Heart right ventricle (tissue), 16 donors: ENCODE results near the gene CNNM2. TPM values are rescaled to one million over a fixed set of nuclear protein-coding genes. Genes with fewer than 3 reads are reported as not detected.

Experiments used
- ATAC-seq, 8 donors: fragments of 200-7000 bp; cut with Tn5 transposase; one replicate each; pipeline ENCODE4 v1.9.1; 2020; ENCODE audit warnings: mild to moderate bottlenecking in 8 of 8, moderate library complexity in 8 of 8, moderate number of reproducible peaks in 1 of 8
- DNase-seq, 2 donors: peaks; one replicate each; pipeline ENCODE4 v3.0.0-alpha.2; 2020
- H3K27ac ChIP-seq, 10 donors: fragments of 200-600 bp; sonication (generic) in 2 of 10; one replicate each; pipeline versions ENCODE4 v1.5.0 to v1.8.0; 2020 to 2022; ENCODE audit warnings: mild to moderate bottlenecking in 3 of 10
- H3K27me3 ChIP-seq, 7 donors: fragments of 200-600 bp; one replicate each; pipeline ENCODE4 v1.8.0; 2021 to 2022; ENCODE audit warnings: mild to moderate bottlenecking in 2 of 7
- H3K36me3 ChIP-seq, 9 donors: fragments of 200-600 bp; sonication (generic) in 1 of 9; one replicate each; pipeline versions ENCODE4 v1.5.0 to v1.8.0; 2020 to 2022; ENCODE audit warnings: mild to moderate bottlenecking in 2 of 9
- H3K4me1 ChIP-seq, 9 donors: fragments of 200-600 bp; sonication (generic) in 1 of 9; one replicate each; pipeline versions ENCODE4 v1.5.0 to v1.8.0; 2020 to 2022; ENCODE audit warnings: mild to moderate bottlenecking in 4 of 9
- H3K4me3 ChIP-seq, 10 donors: fragments of 200-600 bp; sonication (generic) in 2 of 10; one replicate each; pipeline versions ENCODE4 v1.5.0 to v1.8.0; 2020 to 2022; ENCODE audit warnings: mild to moderate bottlenecking in 7 of 10, moderate library complexity in 2 of 10
- H3K9me3 ChIP-seq, 11 donors: fragments of 200-600 bp in 10 of 11; sonication (generic) in 2 of 11; one replicate each; pipeline versions ENCODE4 v1.5.0 to v1.8.0; 2013 to 2022; ENCODE audit warnings: mild to moderate bottlenecking in 2 of 11, control low read depth in 1 of 11, moderate library complexity in 1 of 11
- CTCF ChIP-seq, 9 donors: fragments of 200-600 bp; sonication (generic) in 2 of 9; IDR thresholded peaks; one replicate each; pipeline versions ENCODE4 v1.5.0 to v1.8.0; 2021 to 2022; ENCODE audit warnings: antibody characterized with exemption in 9 of 9, mild to moderate bottlenecking in 5 of 9, moderate library complexity in 1 of 9
- WGBS, 2 donors: extraction: QIAGEN DNeasy Blood & Tissue Kit; methylation state at CpG; one replicate each; pipeline ENCODE4 v1.1.7; 2013; ENCODE audit warnings: inconsistent platforms in 1 of 2; 5-methylcytosine and 5-hydroxymethylcytosine counted together
- intact Hi-C, 10 donors: fragments of 100-400 bp; cut with DNase I; formaldehyde crosslinking; loops; one replicate each; pipeline versions ENCODE4 v1.11.1 to v1.14.2; 2022
- long read RNA-seq, 3 donors: library from polyadenylated mRNA; unstranded; transcript quantifications; one replicate each; pipeline ENCODE4 v2.0.0, GENCODE V29; 2020 to 2021
- polyA plus RNA-seq, 2 donors: library from polyadenylated mRNA; stranded (reverse); fragments of 200-250 nt; gene quantifications; one replicate each; pipeline ENCODE4 v1.2.3, GENCODE V29; 2013
- total RNA-seq, 10 donors: library from RNA; stranded (reverse); fragmentation: NEBNext Ultra II Directional in 3 of 10; extraction: Animal tissue kit (Norgen Biotek cat#: 25700) in 3 of 10; gene quantifications; one replicate each; pipeline versions ENCODE4 v1.2.1 to v1.2.4, GENCODE V29; 2021 to 2023
- donor health status: Arrhythmogenic right ventricular cardiomyopathy.
- donor health status: ischemic (EF 13 %, LVEDD 7.1; RV severe dilation, severe dysfunction).
- donor health status: healthy with polysubstance abuse.
- donor health status: DM: no; HTN: yes; CAD: no.
- donor health status: DM: no; HTN: no; CAD: no.
- donor health status: ischemic (EF 25% LVEDD 6.9; RV normal size, moderate dysfunction).
- donor health status: ischemic (EF 25% LVEDD 5.7; RV mildly dilated, moderate dysfunction).
- donor health status: healthy.
- donor health status: DM: yes; HTN: yes; CAD: no.
- donor health status: Ischemic cardiomyopathy.
- donor health status: ischemic (EF 35%, LVEDD 5.7; RV mildly dilated, moderate dysfunction).
- donor health status: nonischemic (EF 11% LVEDD 7.7; RV severe dilation, severe dysfunction).
- donor health status: DM: yes; HTN: yes; CAD: no.
- donor health status: PGD.
- donor health status: ischemic (EF 29% LVEDD 5.4; RV normal size, mild dysfunction).
- donor health status: nonischemic (EF 23%, LVEDD 6.1; RV moderate dilation, normal function).

Gene CNNM2
- 1 to 10 TPM; 2.0 to 5.3 (median 4.1) TPM for total RNA-seq
- 1 to 10 TPM; 1.3 to 1.9 TPM for polyA plus RNA-seq
- long read RNA-seq, donor 1, partial matches to known transcripts, result 1 of 2 reads
- long read RNA-seq, donor 1, other reads (novel, unspliced or antisense), result 1 of 2 reads
- long read RNA-seq, donor 2, partial matches to known transcripts, result 0 of 3 reads
- long read RNA-seq, donor 2, other reads (novel, unspliced or antisense), result 3 of 3 reads
- long read RNA-seq, donor 3, partial matches to known transcripts, result 0 of 1 reads
- long read RNA-seq, donor 3, other reads (novel, unspliced or antisense), result 1 of 1 reads

GRCh38 chr10:102917962-102918816, at the start of gene CNNM2:
CNNM2 (plus strand) TSS chr10:102918294; CDS start chr10:102918481, 187 bp downstream.
- peak; percentile 96 to 99 (median 98) for ATAC-seq
- 0 to 1% methylated on average over 80 of the region's 80 CpGs for WGBS, 2 donors
- H3K4me1 ChIP-seq, result peaks cover 6 to 61% (median 43%) of the 10 kb centered on the region in 9 donors

GRCh38 chr10:102868911-102869257, 49.2 kb upstream of the CNNM2 start:
- DNase-seq, result no peak
- H3K4me3 ChIP-seq, result peak overlapping the region; percentile 39 to 70 (median 58)
- no peak for TF ChIP-seq CTCF (IDR thresholded peaks at IDR 0.05)
- ATAC-seq, result no peak
- intact Hi-C loops, result no loop called here
- peak overlapping the region in 8 of 10 donors; percentile 26 to 68 (median 60) for H3K27ac ChIP-seq
- 20 to 25% methylated on average over 5 of the region's 5 CpGs for WGBS, 2 donors
- peaks cover 0 to 24% (median 0%) of the 10 kb centered on the region in 9 donors for H3K36me3 ChIP-seq
- peaks cover 0 to 23% (median 0%) of the 10 kb centered on the region in 7 donors for H3K27me3 ChIP-seq
- no peaks in the 10 kb centered on the region for H3K9me3 ChIP-seq
- peaks cover 0 to 18% (median 9%) of the 10 kb centered on the region in 9 donors for H3K4me1 ChIP-seq

More at GRCh38 chr10:102917962-102918816, at the start of gene CNNM2:
- DNase-seq, result peak; percentile 99 to 100
- peak within 1 kb of the TSS; percentile 58 to 93 (median 84) for H3K27ac ChIP-seq
- TF ChIP-seq CTCF (IDR thresholded peaks at IDR 0.05), result peak in 1 of 9 donors; percentile 19
- intact Hi-C loops, result loop anchor here (1.0 to 10.0 kb wide), 13 partner anchors 140 to 417 kb away; partner anchors contain the start of genes RPEL1 (in 3 of the 10) and NT5C2 (in 1 of the 10)
- H3K9me3 ChIP-seq, result no peaks in the 10 kb centered on the region
- peak within 1 kb of the TSS; percentile 65 to 100 (median 91) for H3K4me3 ChIP-seq
- no peaks in the 10 kb centered on the region for H3K36me3 ChIP-seq
- H3K27me3 ChIP-seq, result peaks cover 0 to 13% (median 0%) of the 10 kb centered on the region in 7 donors

GRCh38 chr10:102869258-102870198, 48.6 kb upstream of the CNNM2 start, which contains the start of gene AS3MT:
AS3MT (plus strand) TSS chr10:102869470; CDS start chr10:102869593, 123 bp downstream.
- TF ChIP-seq CTCF (IDR thresholded peaks at IDR 0.05), result no peak

More at GRCh38 chr10:102869258-102870198, 48.6 kb upstream of the CNNM2 start, which contains the start of gene AS3MT:
- DNase-seq, result peak; percentile 15 to 45
- H3K4me3 ChIP-seq, result peak within 1 kb of the TSS; percentile 39 to 70 (median 58)
- H3K9me3 ChIP-seq, result no peaks in the 10 kb centered on the region
- H3K27me3 ChIP-seq, result peaks cover 0 to 23% (median 0%) of the 10 kb centered on the region in 7 donors
- intact Hi-C loops, result no loop called here
- 2 to 3% methylated on average over 55 to 63 of the region's 63 CpGs for WGBS, 2 donors
- peaks cover 0 to 18% (median 9%) of the 10 kb centered on the region in 9 donors for H3K4me1 ChIP-seq
- peak; percentile 74 to 94 (median 88) for ATAC-seq
- H3K36me3 ChIP-seq, result peaks cover 0 to 22% (median 0%) of the 10 kb centered on the region in 9 donors
- peak within 1 kb of the TSS in 9 of 10 donors; percentile 4 to 68 (median 59) for H3K27ac ChIP-seq
